ENCODE results near the gene RBM8A.

Gene RBM8A

DNA sequence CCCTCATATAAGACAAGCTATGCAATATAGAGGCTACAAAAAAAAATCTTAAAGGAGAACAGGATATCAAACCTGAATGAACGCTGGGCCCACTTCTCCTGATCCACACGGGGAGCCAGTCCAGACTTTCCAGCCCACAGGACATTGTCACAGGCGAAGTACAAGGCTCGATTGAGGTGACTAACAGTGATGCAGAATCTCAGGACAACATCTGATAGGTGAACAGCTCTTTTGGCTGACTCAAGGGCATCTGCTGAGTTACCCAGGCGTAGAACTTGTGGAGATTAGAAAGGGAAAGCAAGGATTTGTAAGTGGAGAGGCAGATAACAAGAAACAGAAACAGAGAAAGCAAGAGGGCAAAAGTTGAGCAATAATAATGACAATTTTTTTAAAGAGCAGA lies 10.5 kb downstream of the RBM8A start:
- no peak for DNase-seq

DNA sequence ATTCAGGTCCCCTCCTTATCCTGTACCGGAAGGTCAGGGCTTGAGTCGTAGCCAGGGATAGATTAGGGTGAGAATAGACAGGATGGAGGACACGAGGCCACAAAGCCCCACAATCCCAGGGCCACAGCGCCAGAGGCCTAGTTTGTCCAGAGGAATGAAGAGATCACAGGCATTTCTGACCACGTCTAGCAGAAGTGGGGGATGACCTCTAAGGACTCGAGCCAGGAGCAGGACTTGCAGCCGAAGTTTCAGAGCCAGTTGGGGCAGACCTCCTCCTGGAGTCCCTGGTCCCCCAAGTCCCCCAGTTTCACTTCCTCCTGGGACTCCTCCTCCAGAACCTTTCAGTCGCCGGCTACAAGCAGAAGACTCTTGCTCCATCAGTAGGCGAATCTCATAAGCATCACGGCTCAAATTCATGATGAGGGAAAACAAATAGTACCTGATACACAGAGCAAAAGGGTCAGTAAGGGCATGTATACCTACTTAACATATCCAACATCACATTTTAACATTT lies 15.1 kb downstream of the RBM8A start:
- DNase-seq: no peak

DNA sequence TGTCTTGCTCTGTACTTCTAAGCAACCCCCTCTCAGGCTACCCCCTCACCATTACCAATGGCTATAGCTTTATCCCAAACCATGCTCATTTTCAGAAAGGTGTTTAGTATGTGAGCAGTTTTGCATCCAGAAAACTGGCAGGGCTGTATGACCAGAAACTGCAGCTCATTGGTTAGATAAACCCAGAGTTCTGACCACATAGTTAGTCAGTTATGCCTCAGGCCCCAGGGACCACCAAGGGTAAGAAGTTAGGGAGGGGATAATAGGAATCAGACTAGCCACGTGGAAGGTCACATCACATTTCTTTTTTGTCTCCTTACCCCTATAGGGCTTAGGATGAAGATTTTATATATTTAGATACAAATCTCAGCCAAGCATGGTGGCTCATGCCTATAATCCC lies 18.6 kb downstream of the RBM8A start:
- DNase-seq: no peak

DNA sequence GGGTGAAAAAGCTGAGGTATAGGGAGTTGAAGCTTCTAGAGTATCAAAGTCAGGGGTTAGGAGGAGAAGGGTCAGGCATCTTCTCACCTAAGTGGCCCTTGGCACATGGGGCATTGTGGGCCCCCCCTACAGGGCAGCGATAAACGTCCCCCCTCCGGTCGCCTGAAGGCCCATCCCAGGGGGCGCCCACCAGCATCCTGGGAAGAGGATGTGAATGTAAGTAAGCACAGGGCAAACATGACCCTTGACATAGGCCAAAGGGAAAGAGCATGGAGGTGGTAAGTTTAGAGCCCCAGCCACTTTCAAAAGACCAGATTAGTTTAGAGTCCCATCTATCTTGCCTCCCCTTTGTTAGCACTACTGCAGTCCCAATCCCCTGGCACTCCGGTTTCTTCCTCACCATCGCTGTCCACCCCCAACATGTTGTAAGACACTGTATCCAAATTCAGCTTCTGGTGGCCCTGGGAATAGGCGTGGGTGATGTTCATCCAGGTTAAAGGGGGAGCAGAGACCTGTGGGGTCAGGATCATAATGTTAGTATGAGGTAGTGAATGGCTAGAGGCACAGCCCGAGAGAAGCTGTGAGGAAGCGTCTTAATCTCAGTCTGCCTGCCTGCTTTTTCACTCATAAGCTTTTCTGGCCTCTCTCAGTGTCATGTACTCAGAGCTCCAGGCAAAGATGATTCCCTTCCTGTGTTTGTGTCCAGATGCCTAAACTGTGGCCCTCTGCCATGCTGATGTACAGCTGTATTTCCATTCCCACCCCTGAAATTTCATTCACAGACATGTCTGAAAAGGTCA lies 20.1 kb downstream of the RBM8A start:
- DNase-seq: no peak

DNA sequence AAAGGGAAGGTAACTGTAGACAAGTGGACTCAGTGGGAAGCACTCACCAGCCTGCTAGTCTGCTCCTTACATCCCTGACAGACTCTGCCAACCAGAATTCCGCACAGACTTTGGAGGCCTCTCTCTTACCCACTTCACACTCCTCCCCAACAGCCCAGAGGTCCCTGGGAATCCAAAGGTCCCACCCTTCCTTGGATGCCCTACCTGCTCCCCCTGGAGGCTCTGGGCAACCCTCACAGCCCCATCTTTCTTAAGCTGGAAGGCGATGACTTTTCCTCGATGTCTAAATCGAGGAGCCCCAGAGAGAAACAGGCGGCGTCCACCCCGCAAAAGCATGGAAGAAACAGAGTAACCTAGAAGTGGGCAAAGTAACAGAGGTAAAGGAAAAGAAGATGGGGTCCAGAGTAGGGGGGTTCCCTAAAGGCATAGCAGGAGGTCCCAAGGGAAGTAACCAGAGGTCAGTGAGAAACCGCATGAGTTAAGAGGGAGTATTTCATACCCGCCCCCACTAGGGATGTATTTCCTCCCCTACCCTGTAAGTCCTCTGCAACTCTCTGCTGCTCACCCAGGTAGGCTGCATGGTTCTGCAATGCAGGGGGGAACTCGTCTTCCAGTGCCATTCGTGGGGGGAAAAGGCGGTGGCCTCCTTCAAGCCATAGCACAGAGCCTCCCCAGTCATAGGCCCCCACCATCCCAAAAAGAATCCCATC lies 25.8 kb downstream of the RBM8A start:
- no peak for DNase-seq

DNA sequence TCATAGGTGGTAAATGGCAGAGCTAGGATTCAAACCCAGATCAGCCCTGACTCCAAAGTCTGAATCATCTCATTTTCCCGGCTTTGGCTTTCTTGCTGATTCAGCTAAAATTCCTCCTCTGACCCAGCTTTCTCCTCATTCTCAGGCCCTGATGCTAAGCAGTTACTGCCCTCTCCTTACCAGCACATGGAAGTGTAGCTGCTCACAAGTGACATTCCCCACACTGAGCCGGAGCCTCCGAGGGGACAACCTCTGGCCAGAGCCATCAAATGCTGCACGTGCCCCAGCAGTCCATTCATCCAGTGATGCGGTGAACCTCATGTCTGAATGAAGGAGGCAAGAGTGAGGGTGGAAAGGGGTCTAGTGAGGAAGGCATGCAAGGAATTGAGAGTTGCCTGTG lies 28.5 kb downstream of the RBM8A start:
- DNase-seq: no peak

DNA sequence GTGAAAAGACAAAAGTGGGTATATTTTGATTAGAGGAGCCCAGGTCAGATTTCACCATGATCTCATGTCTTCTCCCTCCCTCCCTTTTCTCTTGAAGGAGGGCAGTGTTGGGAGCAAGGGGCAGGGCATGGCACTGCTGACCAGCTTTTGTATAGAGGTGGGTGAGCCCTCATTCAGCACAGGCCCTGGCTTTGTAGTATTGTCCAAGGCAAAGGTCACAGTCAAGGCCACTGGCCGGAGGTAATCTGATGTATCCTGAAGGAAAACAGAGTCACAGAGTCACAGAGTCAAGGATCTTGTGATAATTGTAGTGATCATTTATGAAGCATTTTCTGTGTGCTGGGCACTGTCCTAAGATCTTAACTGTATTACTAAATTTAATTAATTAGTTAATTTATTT lies 29.3 kb downstream of the RBM8A start:
- DNase-seq: no peak

DNA sequence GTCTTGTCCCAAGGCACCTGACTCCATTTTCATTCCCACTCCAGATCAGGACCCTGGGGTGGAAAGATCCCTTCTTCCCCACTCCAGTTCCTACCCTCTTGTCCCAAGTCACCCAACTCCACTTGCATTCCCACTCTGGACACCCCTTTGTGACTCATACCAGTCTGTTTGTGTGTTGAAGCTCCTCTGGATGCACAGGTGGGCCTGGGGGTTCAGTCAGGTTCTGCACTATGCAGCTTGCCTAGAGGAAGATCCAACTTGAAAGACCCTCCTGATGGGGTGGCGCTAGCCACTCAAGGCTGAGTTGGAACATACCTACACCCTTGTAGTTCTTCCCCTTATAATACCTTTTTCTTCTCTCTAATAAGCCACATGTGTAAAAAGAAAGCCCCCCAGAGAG lies 31.8 kb downstream of the RBM8A start:
- DNase-seq: no peak

DNA sequence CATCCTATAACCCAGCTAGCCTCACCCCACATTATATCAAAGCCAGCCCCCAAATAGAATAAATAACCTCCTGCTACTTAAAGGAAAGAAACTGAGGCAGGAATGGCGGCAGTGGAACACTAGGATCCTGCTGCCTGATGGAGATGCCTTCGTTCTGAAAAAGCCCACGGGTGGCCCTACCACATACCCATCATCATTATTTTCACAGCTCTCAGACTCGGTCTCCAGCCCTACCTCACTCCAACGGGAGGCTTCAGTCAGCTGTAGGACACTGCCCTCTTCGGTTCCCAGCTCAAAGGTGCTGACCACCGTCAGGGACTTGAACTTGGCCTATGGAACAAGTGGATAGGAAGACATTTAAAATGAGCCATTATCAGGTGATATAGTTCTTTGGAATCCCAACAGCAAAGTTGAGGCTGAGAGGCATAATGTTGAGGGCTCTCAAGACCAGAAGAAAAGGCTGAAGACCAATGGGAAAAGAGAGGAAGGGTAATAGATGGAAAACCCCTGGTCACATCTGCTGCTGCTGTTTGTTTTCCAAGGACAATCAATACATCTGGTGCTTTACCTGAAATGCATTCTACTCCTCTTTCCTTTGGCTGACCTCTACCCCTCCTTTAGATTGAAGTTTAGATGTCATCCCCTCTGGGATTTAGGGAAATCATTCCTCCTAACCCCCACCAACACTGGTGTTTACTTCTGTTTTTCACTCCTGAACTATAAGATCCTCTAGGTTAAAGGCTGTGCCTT lies 33.8 kb downstream of the RBM8A start:
- no peak for DNase-seq

DNA sequence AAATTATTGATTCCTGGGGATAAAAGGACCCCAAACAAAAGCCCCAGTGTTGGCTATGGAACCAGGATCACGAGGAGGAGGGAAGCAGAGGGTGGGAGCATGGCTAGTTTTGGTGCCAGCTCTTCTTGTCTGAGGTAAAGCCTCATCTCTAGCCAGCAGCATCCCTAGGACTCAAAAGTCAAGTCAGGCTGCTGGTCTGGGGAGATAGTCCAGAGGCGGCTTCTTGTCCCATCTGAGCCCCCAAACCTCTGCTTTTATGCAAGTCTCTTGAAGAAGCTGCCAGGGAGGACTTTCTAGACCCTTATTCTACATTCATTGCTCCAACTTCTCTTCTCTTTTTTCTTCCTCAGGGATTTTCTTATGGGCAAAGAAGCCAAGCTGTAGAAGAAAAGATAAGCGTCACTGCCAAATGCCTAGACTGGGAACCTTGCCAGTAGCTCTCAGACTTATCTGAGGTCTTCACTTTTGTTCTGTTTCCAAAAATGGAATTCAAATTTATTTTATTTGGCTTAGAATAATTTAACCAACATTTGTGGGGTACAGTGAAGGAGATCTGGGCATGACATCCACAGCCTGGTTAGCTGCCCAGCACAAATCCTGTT lies 34.7 kb downstream of the RBM8A start:
- DNase-seq: no peak

DNA sequence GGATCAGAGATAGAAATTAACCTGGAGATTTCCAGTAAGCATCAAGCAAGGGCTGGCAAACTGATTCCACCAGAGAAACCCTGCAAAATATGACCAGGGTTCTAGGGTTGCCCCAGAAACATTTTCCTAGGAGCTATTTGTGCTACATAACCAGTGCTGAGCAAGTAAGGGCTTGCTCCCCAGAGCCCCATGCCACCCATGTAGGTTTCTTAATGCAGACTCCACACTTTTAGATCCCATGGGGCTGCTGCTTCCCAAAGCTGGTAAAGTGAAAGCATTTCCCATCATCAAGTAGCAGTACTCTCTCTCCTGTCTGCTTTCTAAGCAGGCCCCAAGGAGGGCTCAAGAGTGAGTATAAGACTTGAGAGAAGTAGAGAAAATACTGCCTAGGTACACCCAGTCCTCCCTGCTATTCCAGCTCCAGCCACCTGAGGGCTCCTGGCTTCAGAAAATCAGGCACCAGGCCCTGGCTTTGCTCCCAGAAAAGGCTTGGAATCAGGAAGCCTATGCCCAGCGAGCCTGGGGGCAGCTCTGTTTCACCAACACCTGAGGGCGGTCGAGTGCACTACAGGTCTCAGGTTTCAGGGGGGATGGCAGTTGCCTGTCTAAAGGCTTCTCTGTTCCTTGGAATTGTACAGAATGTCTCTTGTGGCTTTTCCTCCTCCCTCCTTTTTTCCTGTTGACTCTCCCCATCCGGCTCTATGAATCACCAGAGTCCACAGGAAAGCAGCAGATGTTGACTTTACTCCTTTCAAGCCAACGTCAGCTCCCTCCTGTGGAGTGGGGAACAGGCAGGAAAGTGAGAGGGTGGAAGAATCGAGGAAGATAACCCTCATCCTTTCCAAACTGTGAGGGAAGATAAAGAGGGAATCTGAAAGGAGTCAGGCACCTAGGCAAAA lies 35.4 kb downstream of the RBM8A start:
- DNase-seq: peak; percentile 30

DNA sequence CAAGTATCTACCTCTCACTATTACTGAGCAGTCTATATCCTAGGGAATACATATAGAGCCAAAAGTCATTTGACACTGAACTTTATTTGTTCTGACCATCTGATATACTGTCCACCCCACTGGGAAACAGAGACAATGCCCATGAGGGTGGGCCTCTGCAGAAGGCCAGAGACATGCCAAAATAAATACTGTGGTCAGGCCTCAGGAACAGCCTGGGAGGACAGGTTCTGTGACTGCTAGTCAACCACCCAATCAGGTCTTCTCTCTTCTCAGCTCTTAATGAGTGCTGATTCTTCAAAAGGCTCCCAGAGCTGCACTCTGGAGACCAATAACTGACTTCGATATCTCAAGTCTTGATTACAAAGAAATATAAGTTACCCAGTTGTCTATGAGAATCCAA lies 36.1 kb downstream of the RBM8A start:
- DNase-seq: no peak

DNA sequence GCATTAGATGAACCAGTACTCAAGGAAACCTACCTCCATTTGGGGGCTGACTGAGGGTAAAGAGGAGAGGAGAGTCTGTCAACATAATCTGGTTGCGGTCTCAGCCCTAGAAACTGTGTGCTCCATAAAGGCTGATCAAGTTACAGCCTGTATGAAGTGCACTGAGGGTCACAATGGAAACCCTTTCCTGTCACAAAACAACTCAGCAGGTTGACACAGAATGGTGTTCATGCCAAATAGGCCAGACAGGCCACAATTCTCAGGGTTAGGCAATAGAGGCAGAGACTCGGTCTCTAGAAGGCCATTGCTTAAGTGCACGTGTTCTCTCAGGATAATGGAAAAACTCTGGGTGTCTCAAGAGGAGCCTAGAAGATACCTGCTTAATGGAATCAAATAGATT lies 37.6 kb downstream of the RBM8A start:
- no peak for DNase-seq

DNA sequence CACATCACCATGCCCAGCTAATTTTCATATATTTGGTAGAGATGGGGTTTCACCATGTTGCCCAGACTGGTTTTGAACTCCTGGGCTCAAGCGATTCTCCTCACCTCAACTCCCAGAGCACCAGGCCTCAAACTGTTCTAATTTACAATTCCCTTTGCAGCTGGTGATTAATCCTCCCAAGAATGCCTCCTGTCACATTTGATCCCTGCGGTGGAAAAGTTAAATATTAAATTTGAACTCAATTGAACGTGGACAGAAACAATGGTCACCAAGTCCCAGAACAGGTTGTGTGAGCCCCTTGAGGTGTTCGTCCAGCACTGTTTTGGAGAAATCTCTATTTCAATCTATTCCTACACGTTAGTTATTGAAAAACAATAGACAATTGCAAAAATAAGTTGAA lies 39.7 kb downstream of the RBM8A start:
- DNase-seq: no peak

DNA sequence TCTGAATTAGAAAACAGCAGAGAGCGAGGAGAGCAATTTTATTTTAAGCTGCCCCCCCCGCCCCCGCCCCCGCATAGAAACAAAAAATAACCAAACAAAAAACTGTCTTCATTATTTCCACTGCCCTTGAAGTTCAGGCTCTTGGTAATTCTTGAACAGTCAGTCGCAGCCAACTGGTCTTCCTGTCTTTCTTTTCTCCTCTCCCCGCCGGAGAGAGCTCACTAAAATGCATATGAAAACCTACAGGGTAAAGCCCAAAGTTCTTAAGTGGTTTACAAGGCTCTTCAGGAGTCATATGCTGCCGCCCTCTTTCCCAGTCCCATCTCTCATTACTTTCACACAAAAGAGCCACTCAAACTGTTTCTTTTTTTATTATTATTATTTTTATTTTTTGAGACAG lies 40.5 kb downstream of the RBM8A start:
- no peak for DNase-seq

DNA sequence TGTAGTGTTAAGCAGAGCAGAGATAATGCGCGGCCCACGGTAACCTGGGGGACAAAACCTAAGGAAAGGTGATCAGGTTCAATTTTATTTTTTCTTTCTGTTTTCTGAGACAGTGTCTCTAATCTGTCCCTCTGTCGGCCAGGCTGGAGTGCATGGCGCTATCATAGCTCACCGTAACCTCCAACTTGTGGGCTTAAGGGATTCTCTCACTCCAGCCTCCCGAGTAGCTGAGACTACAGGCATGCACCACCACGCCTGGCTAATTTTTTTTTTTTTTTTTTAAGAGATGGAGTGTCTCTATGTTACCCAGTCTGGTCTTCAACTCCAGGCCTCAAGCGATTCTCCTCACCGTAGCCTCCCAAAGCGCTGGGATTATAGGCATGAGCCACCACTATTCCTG lies 40.9 kb downstream of the RBM8A start:
- no peak for DNase-seq

DNA sequence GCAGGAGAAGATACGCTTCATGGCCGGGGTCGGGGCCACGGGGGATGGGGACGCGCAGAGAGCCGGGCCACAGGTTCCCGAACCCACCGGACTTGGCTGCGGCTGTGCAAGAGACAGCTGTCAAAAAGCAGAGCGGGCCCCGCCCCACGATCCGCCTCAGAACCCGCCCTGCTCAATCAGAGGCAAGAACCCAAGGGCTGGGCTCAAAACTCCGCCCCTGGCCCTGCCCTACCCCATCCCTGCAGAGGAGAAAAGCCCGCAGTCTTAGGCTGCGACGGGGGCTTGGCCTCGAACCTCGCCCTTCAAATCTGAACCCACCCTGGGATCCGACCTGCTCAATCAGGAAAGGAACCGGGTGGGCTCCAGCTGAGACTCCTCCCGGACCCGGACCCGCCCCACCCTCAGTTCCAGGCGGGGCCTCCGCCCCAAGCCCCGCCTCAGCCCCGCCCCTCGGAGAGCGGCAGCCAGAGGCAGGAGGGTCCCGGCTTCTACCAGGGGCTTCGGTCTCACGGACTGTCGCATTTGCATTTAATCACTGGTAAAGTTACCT lies 41.5 kb downstream of the RBM8A start, which contains the start of gene ANKRD35:
Gene ANKRD35, minus strand, starts transcription at position 129 of the 550 bp plus-strand sequence. Its CDS starts 108 bp downstream, at position 21.
- DNase-seq: peak; percentile 76

DNA sequence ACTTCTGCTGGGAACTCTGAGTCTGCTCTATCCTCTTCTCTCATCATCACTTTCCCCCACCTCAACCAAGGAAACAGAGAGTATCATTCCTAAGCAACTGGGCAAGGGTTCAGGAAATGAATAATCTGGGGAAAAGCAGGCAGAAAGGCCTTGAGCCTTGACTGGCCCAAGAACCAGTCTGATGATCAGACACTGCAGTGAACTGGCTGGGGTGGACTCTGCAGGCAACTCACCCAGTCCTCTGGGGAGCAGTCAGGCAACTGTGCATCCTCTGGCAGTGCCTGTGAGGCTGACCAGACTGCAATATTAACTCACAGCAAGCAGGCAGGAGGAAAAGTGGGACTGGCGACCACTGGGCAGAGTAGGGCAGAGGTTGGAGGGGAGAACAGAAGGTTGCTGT lies 42.6 kb downstream of the RBM8A start:
- DNase-seq: no peak

DNA sequence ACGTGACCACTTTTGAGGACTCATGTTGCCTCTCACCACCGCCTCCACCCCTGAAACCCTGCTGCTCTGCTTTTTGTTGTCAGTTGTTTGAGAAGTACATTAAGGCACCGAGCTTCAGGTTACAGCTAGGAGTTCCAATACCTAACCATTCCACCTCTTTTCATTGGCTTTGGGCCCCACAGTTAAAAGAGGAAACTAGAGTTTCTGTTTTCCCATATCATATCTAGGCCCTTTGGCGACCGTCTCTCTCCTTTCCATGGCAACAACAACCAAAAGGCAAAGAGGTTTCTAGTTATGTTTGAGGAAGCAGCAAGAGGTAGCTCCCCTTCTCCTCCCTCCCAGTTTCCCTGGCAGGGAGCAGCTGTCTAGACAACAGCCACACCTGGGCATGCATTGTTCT lies 47.5 kb downstream of the RBM8A start:
- no peak for DNase-seq

DNA sequence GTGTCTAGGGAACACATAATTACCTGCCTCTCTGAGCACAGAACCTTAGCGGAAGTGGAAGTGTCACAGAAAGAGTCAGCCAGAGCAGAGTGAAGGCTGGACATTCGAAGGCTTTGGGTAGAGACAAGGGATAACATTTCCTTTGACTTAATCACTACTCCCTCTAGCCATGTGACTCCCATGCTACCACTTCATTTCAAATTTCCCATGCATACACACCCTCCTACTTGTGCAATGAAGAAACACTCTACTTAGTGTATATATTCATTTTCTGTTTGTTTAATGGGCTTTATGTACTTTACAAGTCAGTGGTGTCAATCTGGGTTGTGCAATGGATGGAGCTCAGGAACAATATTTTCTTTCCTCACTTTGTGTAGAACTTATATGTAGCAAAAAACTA lies 48.6 kb downstream of the RBM8A start:
- DNase-seq: no peak

DNA sequence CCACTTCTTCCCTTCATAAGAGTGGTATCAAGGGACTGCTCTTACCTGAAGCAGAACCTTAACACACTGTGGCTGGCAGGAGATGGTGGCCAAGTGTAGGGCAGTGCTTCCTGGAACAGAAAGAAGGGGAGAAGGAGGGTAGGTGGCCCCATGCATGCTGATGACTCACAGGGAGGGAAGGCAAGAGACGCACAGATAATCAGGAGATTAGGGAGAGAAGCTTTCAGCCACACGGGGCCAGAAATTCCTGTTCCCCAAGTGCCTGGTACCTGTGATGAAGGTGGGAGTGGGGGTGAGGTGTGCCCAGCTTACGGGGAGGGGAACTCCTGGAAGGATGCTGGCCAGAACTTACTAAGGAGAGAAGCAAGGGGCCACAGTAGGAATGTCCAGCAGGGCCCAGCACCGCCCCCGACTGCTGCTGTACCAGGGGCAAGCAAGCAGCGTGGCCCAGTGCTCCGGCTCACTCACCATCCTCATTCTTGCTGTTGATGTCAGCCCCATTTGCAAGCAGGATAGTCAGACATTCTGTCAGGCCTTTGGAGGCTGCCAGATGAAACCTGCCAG lies 49.3 kb downstream of the RBM8A start:
- DNase-seq: no peak

All from effector CD8-positive, alpha-beta T cell (primary cell).